ENCODE measurements around the gene F12. TPM values are rescaled to one million over a fixed set of nuclear protein-coding genes. Genes with fewer than 3 reads are reported as not detected.

Gene F12
- total RNA-seq (2014; rRNA removed; shearing (Covaris generic)) (0.43 and 1.3 TPM in 2 replicates), polyA plus RNA-seq (2016; fragmentation: Nextera tagmentation; extraction: Ambion mirVana) (1.2 and 1.8 TPM in 2 replicates)

GRCh38 chr5:177409043-177409801, at the start of gene F12:
TSS of gene F12 (minus strand) at chr5:177409564. CDS start at chr5:177409527, 37 bp downstream.
- H3K9ac ChIP-seq = no peak within 1 kb of the TSS
- WGBS, 2 experiments (ENCODE audit: low coverage in 1 of 2, low lambda C conversion rate in 2 of 2, missing lambda C conversion rate in 2 of 2) = 76% methylated on average over 9 of the region's 9 CpGs
- H3K4me3 ChIP-seq = no peak within 1 kb of the TSS
- no peak within 1 kb of the TSS for H2AFZ ChIP-seq
- no peak for DNase-seq
- no peak within 1 kb of the TSS for H3K4me2 ChIP-seq (ENCODE audit: unreplicated experiment)
- TF ChIP-seq EZH2 (IDR thresholded peaks at IDR 0.05; ENCODE audit: insufficient read depth, poor library complexity, severe bottlenecking) (no peak), EZH2phosphoT487 (IDR thresholded peaks at IDR 0.05; ENCODE audit: insufficient read depth, low read depth) (no peak)
- no peaks in the 10 kb centered on the region for H4K20me1 ChIP-seq (ENCODE audit: insufficient read depth)
- H3K9me2 ChIP-seq (ENCODE audit: insufficient read depth) = no peaks in the 10 kb centered on the region
- no peaks in the 10 kb centered on the region for H3K4me1 ChIP-seq (ENCODE audit: insufficient read depth)
- no peaks in the 10 kb centered on the region for H3K36me3 ChIP-seq (ENCODE audit: low read depth)
- H3K9me3 ChIP-seq (ENCODE audit: low read depth) = no peaks in the 10 kb centered on the region
- no peaks in the 10 kb centered on the region; the same call in 1 of the 2 replicates for H3K27me3 ChIP-seq (replicated peaks; ENCODE audit: insufficient read depth)
- in situ Hi-C loops (cut with MboI) = no loop called here
- H3K79me2 ChIP-seq (ENCODE audit: insufficient read depth) = no peaks in the 10 kb centered on the region
- no peak within 1 kb of the TSS for H3K27ac ChIP-seq
- H3F3A ChIP-seq (ENCODE audit: insufficient read depth) = no peaks in the 10 kb centered on the region

DNA sequence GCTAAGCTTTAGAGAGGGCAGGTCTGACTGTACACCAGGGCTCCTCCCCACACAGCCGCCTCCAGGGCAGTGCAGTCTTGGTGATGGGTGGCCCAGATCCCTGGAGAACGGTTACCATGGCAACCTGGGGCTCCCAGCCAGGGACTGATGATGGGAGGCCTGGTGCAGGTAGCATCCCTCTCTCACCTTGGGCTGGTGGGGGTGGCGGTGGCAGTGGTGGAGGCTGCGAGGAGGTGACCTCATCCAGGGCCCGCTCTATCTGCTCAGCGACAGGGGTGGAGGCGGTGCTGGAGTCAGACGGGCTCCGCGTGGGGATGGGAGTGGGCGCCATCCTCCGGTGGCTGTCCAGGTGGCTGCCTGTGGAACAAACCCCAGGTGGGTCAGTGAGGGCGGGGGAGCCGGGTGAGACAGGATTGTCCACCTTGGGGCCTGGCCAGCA, 49.6 kb upstream of the F12 start:
- Histone ChIP-seq H2AFZ (no peak overlapping the region), H3F3A (ENCODE audit: insufficient read depth) (peaks cover 35% of the 10 kb centered on the region), H3K4me2 (ENCODE audit: unreplicated experiment) (no peak overlapping the region), H3K27ac (no peak overlapping the region), H3K36me3 (ENCODE audit: low read depth) (peaks cover 19% of the 10 kb centered on the region), H3K9me3 (ENCODE audit: low read depth) (no peaks in the 10 kb centered on the region), H4K20me1 (ENCODE audit: insufficient read depth) (0 out of 2 replicates have a peak, but pooled peaks cover 13% of the 10 kb centered on the region), H3K9me2 (ENCODE audit: insufficient read depth) (no peaks in the 10 kb centered on the region), H3K79me2 (ENCODE audit: insufficient read depth) (peaks cover 24% of the 10 kb centered on the region), H3K4me1 (ENCODE audit: insufficient read depth) (0 out of 2 replicates have a peak, but pooled peaks cover 10% of the 10 kb centered on the region), H3K4me3 (no peak overlapping the region), H3K9ac (no peak overlapping the region), H3K27me3 (replicated peaks; ENCODE audit: insufficient read depth) (no peaks in the 10 kb centered on the region)
- DNase-seq = peak; percentile 70
- in situ Hi-C loops (cut with MboI) = loop anchor here (10.0 kb wide), 1 partner anchor 64 kb away; no protein-coding TSS in a partner anchor
- WGBS, 2 experiments (ENCODE audit: low coverage in 1 of 2, low lambda C conversion rate in 2 of 2, missing lambda C conversion rate in 2 of 2) = 75 to 76% methylated on average over 10 to 14 of the region's 14 CpGs
- TF ChIP-seq EZH2 (IDR thresholded peaks at IDR 0.05; ENCODE audit: insufficient read depth, poor library complexity, severe bottlenecking) = no peak

DNA sequence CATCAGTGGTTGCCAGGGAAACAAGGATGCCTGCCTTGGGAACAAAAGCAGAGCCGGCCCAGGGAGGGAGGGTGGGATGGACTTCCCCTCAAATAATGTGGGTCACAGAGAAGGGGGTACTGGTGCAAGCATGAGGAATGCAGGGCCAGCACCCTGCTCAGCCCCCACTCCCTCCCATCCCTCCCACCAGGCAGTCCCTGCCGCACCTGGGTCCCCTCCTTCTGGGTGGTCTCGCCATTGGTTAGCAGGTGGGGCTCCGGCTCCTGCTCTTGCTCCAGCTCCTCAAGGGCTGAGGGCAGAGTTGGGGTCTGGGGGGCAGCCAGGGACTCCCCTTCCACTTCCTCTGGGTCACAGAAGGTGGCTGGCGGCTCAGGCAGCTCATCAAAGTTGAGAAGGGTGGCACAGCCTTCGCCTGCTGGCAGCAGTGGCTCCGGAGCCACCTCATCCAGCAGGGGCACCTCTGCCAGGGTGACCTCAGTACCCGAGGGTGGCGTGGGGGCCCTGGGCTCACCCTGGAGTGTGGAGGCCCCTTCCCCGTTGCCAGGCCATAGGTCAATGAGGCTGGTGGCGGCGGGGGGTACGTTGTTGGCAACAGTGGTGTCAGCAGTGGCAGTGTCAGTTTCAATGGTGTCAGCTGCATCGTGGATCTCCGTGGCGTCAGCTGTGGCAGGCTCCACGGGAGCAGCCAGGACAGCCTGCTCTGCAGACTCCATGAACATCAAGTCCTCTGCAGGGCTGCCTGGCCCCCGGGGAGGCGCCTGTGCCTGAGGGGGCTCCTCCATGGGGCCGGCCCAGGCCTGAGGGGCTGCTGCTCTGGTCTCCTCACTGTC, 48.7 kb upstream of the F12 start:
- Histone ChIP-seq H3K36me3 (ENCODE audit: low read depth) (peaks cover 13% of the 10 kb centered on the region), H3F3A (ENCODE audit: insufficient read depth) (peaks cover 27% of the 10 kb centered on the region), H3K79me2 (ENCODE audit: insufficient read depth) (peaks cover 16% of the 10 kb centered on the region), H3K27me3 (replicated peaks; ENCODE audit: insufficient read depth) (no peaks in the 10 kb centered on the region), H4K20me1 (ENCODE audit: insufficient read depth) (0 out of 2 replicates have a peak, but pooled peaks cover 13% of the 10 kb centered on the region), H2AFZ (no peak overlapping the region), H3K4me2 (ENCODE audit: unreplicated experiment) (no peak overlapping the region), H3K9me3 (ENCODE audit: low read depth) (no peaks in the 10 kb centered on the region), H3K4me3 (no peak overlapping the region), H3K27ac (peak overlapping the region; percentile 72), H3K9ac (peak overlapping the region; percentile 51; the same call in 1 of the 2 replicates), H3K9me2 (ENCODE audit: insufficient read depth) (no peaks in the 10 kb centered on the region), H3K4me1 (ENCODE audit: insufficient read depth) (0 out of 2 replicates have a peak, but pooled peaks cover 10% of the 10 kb centered on the region)
- 81 to 85% methylated on average over 17 of the region's 20 CpGs for WGBS, 2 experiments (ENCODE audit: low coverage in 1 of 2, low lambda C conversion rate in 2 of 2, missing lambda C conversion rate in 2 of 2)
- in situ Hi-C loops (cut with MboI) = loop anchor here (10.0 kb wide), 1 partner anchor 63 kb away; no protein-coding TSS in a partner anchor
- no peak for DNase-seq
- no peak for TF ChIP-seq EZH2phosphoT487 (IDR thresholded peaks at IDR 0.05; ENCODE audit: insufficient read depth, low read depth)
- TF ChIP-seq EZH2 (IDR thresholded peaks at IDR 0.05; ENCODE audit: insufficient read depth, poor library complexity, severe bottlenecking) = no peak

Data from GM23248 (cell line).